ENCODE results near the gene PACS2.

The PACS2 gene

GRCh38 chr14:105436891-105437722 lies 122.6 kb downstream of the PACS2 start:
- DNase-seq (ENCODE audit: extremely low read depth in 1 of 2, low read depth in 1 of 2), result no peak

GRCh38 chr14:105437723-105438500 lies 123.4 kb downstream of the PACS2 start:
- DNase-seq (ENCODE audit: extremely low read depth in 1 of 2, low read depth in 1 of 2), result no peak

- no peak for DNase-seq (ENCODE audit: extremely low read depth in 1 of 2, low read depth in 1 of 2)
These were observed 124.6 kb downstream of the PACS2 start for GRCh38 chr14:105439179-105439578.

- no peak for DNase-seq (ENCODE audit: extremely low read depth in 1 of 2, low read depth in 1 of 2)
These were observed 125.4 kb downstream of the PACS2 start for GRCh38 chr14:105439710-105440553.

GRCh38 chr14:105440554-105440900 lies 126.0 kb downstream of the PACS2 start:
- DNase-seq (ENCODE audit: extremely low read depth in 1 of 2, low read depth in 1 of 2), result no peak

- DNase-seq (ENCODE audit: extremely low read depth in 1 of 2, low read depth in 1 of 2), result no peak
These were observed 126.4 kb downstream of the PACS2 start for GRCh38 chr14:105440992-105441391.

- no peak for DNase-seq (ENCODE audit: extremely low read depth in 1 of 2, low read depth in 1 of 2)
These were observed 127.6 kb downstream of the PACS2 start for GRCh38 chr14:105442125-105442524.

- DNase-seq (ENCODE audit: extremely low read depth in 1 of 2, low read depth in 1 of 2), result no peak
These were observed 128.3 kb downstream of the PACS2 start for GRCh38 chr14:105442834-105443233.

GRCh38 chr14:105444859-105445258 lies 130.3 kb downstream of the PACS2 start:
- DNase-seq (ENCODE audit: extremely low read depth in 1 of 2, low read depth in 1 of 2), result no peak

- DNase-seq (ENCODE audit: extremely low read depth in 1 of 2, low read depth in 1 of 2), result no peak
These were observed 130.7 kb downstream of the PACS2 start for GRCh38 chr14:105445290-105445689.

- no peak for DNase-seq (ENCODE audit: extremely low read depth in 1 of 2, low read depth in 1 of 2)
These were observed 131.6 kb downstream of the PACS2 start for GRCh38 chr14:105445901-105446845.

GRCh38 chr14:105446971-105447370 lies 132.4 kb downstream of the PACS2 start:
- DNase-seq (ENCODE audit: extremely low read depth in 1 of 2, low read depth in 1 of 2), result no peak
